DOHH2 (cell line): Measurements from ENCODE around the gene HIGD1B.

ENCODE experiments used
- H3F3A ChIP-seq: fragments of 200-600 bp; sonication (generic), shearing (Covaris generic); 2 replicates; pipeline ENCODE4 v1.6.0; 2016; ENCODE audit warnings: antibody characterized with exemption, mild to moderate bottlenecking; ENCODE audit not compliant: control insufficient read depth, insufficient read depth
- H3K27ac ChIP-seq: fragments of 200-600 bp; sonication (generic); 2 replicates; pipeline ENCODE4 v1.5.1; 2014; ENCODE audit warnings: low read depth, mild to moderate bottlenecking, low read length, moderate library complexity
- H3K27me3 ChIP-seq: fragments of 200-600 bp; sonication (generic); 2 replicates; pipeline ENCODE4 v1.6.1; 2014; ENCODE audit warnings: mild to moderate bottlenecking, low read length, mixed read lengths; ENCODE audit not compliant: control insufficient read depth
- H3K36me3 ChIP-seq: fragments of 200-600 bp; sonication (generic); 2 replicates; pipeline ENCODE4 v1.6.1; 2014; ENCODE audit warnings: mild to moderate bottlenecking, low read length, moderate library complexity, mixed read lengths; ENCODE audit not compliant: control insufficient read depth
- H3K4me1 ChIP-seq: fragments of 200-600 bp; sonication (generic); 2 replicates; pipeline ENCODE4 v1.6.1; 2014; ENCODE audit warnings: mild to moderate bottlenecking, low read length, mixed read lengths; ENCODE audit not compliant: control insufficient read depth
- H3K4me2 ChIP-seq: fragments of 200-600 bp; sonication (generic); 2 replicates; pipeline ENCODE4 v1.6.0; 2014; ENCODE audit warnings: mild to moderate bottlenecking, low read length, moderate library complexity
- H3K4me3 ChIP-seq: fragments of 200-600 bp; sonication (generic); 2 replicates; pipeline ENCODE4 v1.5.1; 2014; ENCODE audit warnings: mild to moderate bottlenecking, low read length, mixed read lengths
- H3K79me2 ChIP-seq: fragments of 200-600 bp; sonication (generic); 2 replicates; pipeline ENCODE4 v1.6.1; 2014; ENCODE audit warnings: mild to moderate bottlenecking, low read length, mixed read lengths; ENCODE audit not compliant: control insufficient read depth
- H3K9me2 ChIP-seq: fragments of 200-600 bp; sonication (generic); replicated peaks from 2 replicates; pipeline ENCODE4 v1.6.1; 2014; ENCODE audit warnings: mild to moderate bottlenecking, low read length, mixed read lengths; ENCODE audit not compliant: control insufficient read depth
- H3K9me3 ChIP-seq: fragments of 200-600 bp; sonication (generic); 2 replicates; pipeline ENCODE4 v1.6.1; 2014; ENCODE audit warnings: antibody characterized with exemption, low read length, mixed read lengths; ENCODE audit not compliant: control insufficient read depth, insufficient read depth
- H4K20me1 ChIP-seq: fragments of 200-600 bp; sonication (generic); 2 replicates; pipeline ENCODE4 v1.6.0; 2014; ENCODE audit warnings: low read depth, mild to moderate bottlenecking, antibody characterized with exemption, low read length, moderate library complexity; ENCODE audit not compliant: control insufficient read depth, insufficient read depth
- EZH2phosphoT487 ChIP-seq: fragments of 200-600 bp; sonication (generic); IDR thresholded peaks from 2 replicates; pipeline ENCODE4 v1.6.1; 2017; ENCODE audit warnings: borderline replicate concordance, mild to moderate bottlenecking, antibody characterized with exemption, low read length, moderate library complexity, mixed read lengths
- TF ChIP-seq, protein P1 (sequence below): fragments of 200-600 bp; sonication (generic); IDR thresholded peaks from one replicate; pipeline ENCODE4 v1.5.1; 2014; ENCODE audit warnings: antibody characterized with exemption, mild to moderate bottlenecking, low read depth, low read length; ENCODE audit not compliant: poor library complexity, severe bottlenecking

Gene HIGD1B

DNA sequence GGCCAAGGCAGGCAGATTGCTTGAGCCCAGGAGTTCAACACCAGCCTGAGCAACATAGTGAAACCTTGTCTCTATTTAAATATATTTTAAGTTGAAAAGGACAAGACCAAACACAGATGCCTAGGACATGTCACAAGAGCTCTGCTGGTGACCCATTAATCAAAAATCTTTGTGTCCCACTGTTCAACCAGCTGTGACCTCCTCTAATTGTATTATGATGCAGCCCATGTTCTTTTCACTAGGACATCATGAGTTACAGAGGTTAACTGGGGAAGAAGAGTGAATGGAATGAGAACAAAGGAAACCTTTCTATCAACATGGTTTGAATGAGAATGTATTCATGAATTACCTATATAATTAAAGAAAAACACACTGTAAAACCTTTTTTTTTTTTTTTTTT is 44.6 kb downstream of the HIGD1B start:
- Histone ChIP-seq H3K27ac (no peak overlapping the region), H3K9me3 (no peaks in the 10 kb centered on the region), H3F3A (no peaks in the 10 kb centered on the region), H3K9me2 (no peaks in the 10 kb centered on the region), H3K4me1 (no peaks in the 10 kb centered on the region), H3K27me3 (no peaks in the 10 kb centered on the region), H3K79me2 (peaks cover 97% of the 10 kb centered on the region), H3K4me2 (no peak overlapping the region), H3K4me3 (no peak overlapping the region), H3K36me3 (peaks cover 65% of the 10 kb centered on the region), H4K20me1 (no peaks in the 10 kb centered on the region; the same call in 1 of the 2 replicates)
- TF ChIP-seq, protein P1, sequence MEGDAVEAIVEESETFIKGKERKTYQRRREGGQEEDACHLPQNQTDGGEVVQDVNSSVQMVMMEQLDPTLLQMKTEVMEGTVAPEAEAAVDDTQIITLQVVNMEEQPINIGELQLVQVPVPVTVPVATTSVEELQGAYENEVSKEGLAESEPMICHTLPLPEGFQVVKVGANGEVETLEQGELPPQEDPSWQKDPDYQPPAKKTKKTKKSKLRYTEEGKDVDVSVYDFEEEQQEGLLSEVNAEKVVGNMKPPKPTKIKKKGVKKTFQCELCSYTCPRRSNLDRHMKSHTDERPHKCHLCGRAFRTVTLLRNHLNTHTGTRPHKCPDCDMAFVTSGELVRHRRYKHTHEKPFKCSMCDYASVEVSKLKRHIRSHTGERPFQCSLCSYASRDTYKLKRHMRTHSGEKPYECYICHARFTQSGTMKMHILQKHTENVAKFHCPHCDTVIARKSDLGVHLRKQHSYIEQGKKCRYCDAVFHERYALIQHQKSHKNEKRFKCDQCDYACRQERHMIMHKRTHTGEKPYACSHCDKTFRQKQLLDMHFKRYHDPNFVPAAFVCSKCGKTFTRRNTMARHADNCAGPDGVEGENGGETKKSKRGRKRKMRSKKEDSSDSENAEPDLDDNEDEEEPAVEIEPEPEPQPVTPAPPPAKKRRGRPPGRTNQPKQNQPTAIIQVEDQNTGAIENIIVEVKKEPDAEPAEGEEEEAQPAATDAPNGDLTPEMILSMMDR: no peak
- no peak for TF ChIP-seq EZH2phosphoT487

- Histone ChIP-seq H3F3A (no peaks in the 10 kb centered on the region), H3K27me3 (no peaks in the 10 kb centered on the region), H3K4me3 (no peak overlapping the region), H3K9me2 (no peaks in the 10 kb centered on the region), H3K36me3 (peaks cover 43% of the 10 kb centered on the region), H3K9me3 (no peaks in the 10 kb centered on the region), H4K20me1 (no peaks in the 10 kb centered on the region), H3K4me2 (no peak overlapping the region), H3K4me1 (peaks cover 10% of the 10 kb centered on the region), H3K79me2 (peaks cover 95% of the 10 kb centered on the region), H3K27ac (no peak overlapping the region)
- TF ChIP-seq, protein P1: no peak
- no peak for TF ChIP-seq EZH2phosphoT487
These were observed 47.0 kb downstream of the HIGD1B start for GRCh38 chr17:44894642-44895041.

DNA sequence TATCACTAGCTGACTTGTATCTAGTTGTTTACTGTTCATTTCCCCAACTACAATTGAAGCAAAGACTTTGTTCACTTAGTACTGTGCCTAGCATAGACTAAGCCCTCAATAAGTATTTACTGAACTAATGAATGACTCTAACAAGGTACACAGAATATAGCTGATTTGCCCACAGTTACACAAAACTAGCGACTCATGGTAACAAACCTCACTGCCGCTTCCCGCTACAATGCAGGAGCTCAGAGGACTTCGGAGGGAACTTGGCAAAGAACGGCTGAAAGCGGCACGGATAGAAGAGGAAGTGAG is 51.0 kb downstream of the HIGD1B start:
- H3K79me2 ChIP-seq: peaks cover 57% of the 10 kb centered on the region
- H3K36me3 ChIP-seq: peaks cover 21% of the 10 kb centered on the region
- peak overlapping the region; percentile 81 for H3K4me3 ChIP-seq
- H4K20me1 ChIP-seq: no peaks in the 10 kb centered on the region
- TF ChIP-seq, protein P1: no peak
- TF ChIP-seq EZH2phosphoT487: no peak
- no peaks in the 10 kb centered on the region for H3K9me3 ChIP-seq
- peak overlapping the region; percentile 72 for H3K27ac ChIP-seq
- H3F3A ChIP-seq: 0 out of 2 replicates have a peak, but pooled peaks cover 4% of the 10 kb centered on the region
- H3K4me2 ChIP-seq: peak overlapping the region; percentile 88
- peaks cover 19% of the 10 kb centered on the region for H3K4me1 ChIP-seq
- peaks cover 27% of the 10 kb centered on the region for H3K27me3 ChIP-seq
- H3K9me2 ChIP-seq: no peaks in the 10 kb centered on the region
